ENCODE data around the gene SORCS1. TPM values are rescaled to one million over a fixed set of nuclear protein-coding genes. Genes with fewer than 3 reads are reported as not detected.

The SORCS1 gene
- polyA plus RNA-seq, 1 of the 3 experiments (the other 2 are of a cell fraction): 0.66 TPM

- ChIA-PET CTCF (no interaction called here), POLR2A (no interaction called here)
- Histone ChIP-seq H3F3A (replicated peaks; ENCODE audit: insufficient read depth) (no peaks in the 10 kb centered on the region), H3K27me3 (ENCODE audit: insufficient read depth) (no peaks in the 10 kb centered on the region), H4K20me1 (ENCODE audit: insufficient read depth) (no peaks in the 10 kb centered on the region), H3K4me2 (no peak overlapping the region), H2AFZ (ENCODE audit: low read depth) (no peak overlapping the region), H3K79me2 (ENCODE audit: insufficient read depth) (no peaks in the 10 kb centered on the region), H3K36me3 (replicated peaks in 1 of 2; ENCODE audit: control insufficient read depth in 1 of 2, insufficient read depth in 2 of 2, low read length in 1 of 2) (no peaks in the 10 kb centered on the region), H3K9me2 (no peaks in the 10 kb centered on the region), H3K4me3 (ENCODE audit: low read depth in 2 of 2, low read length in 1 of 2) (no peak overlapping the region), H3K27ac (ENCODE audit: low read depth in 2 of 2, low read length in 1 of 2) (no peak overlapping the region), H3K4me1 (ENCODE audit: control insufficient read depth in 1 of 2, insufficient read depth in 2 of 2, low read depth in 1 of 2, low read length in 1 of 2) (no peaks in the 10 kb centered on the region), H3K9ac (no peak overlapping the region), H3K9me3 (no peaks in the 10 kb centered on the region)
- TF ChIP-seq CTCF (IDR thresholded peaks at IDR 0.05) (no peak), ELF1 (IDR thresholded peaks at IDR 0.05) (no peak), USF1 (IDR thresholded peaks at IDR 0.05; ENCODE audit: borderline replicate concordance, low read depth) (no peak), NFIC (IDR thresholded peaks at IDR 0.05; ENCODE audit: borderline replicate concordance) (no peak), GATA2 (CRISPR knock-in tag; IDR thresholded peaks at IDR 0.05) (no peak), JUND (IDR thresholded peaks at IDR 0.05) (no peak), RXRA (IDR thresholded peaks at IDR 0.05; ENCODE audit: borderline replicate concordance, low read depth) (no peak), MAX (IDR thresholded peaks at IDR 0.05; ENCODE audit: low read depth) (no peak), MEF2A (IDR thresholded peaks at IDR 0.05; ENCODE audit: borderline replicate concordance, low read depth) (no peak), RCOR1 (IDR thresholded peaks at IDR 0.05; ENCODE audit: low read length) (no peak), FOXJ3 (CRISPR knock-in tag; IDR thresholded peaks at IDR 0.05) (no peak), FOSL2 (IDR thresholded peaks at IDR 0.05; ENCODE audit: borderline replicate concordance, low read depth) (no peak), EP300 (IDR thresholded peaks at IDR 0.05; ENCODE audit: borderline replicate concordance in 1 of 2, low read depth in 1 of 2, low read length in 1 of 2) (no peak), ZBTB33 (IDR thresholded peaks at IDR 0.05; ENCODE audit: borderline replicate concordance, low read depth) (no peak), CHD2 (IDR thresholded peaks at IDR 0.05; ENCODE audit: low read length, partially characterized antibody) (no peak), TAF1 (IDR thresholded peaks at IDR 0.05; ENCODE audit: borderline replicate concordance, low read depth, low read length) (no peak), EZH2phosphoT487 (IDR thresholded peaks at IDR 0.05; ENCODE audit: borderline replicate concordance, low read depth) (no peak), USF2 (IDR thresholded peaks at IDR 0.05; ENCODE audit: borderline replicate concordance, low read depth, low read length) (no peak)
- no peak for DNase-seq
These were observed 526.6 kb downstream of the SORCS1 start for GRCh38 chr10:106637873-106638272.
